Activated gamma-delta T cell treated with anti-CD3 and anti-CD28 coated beads, Interleukin-2, amount 50 U/mL, for 16 hours (primary cell): ENCODE results near the gene BANP.
"Not testable (repeated sequence)": the region's sequence is repeated elsewhere in the genome, so short reads cannot be mapped to it uniquely, and the experiment has no call there.

ENCODE experiments used
- DNase-seq: peaks from one replicate; pipeline ENCODE4 v3.0.0-alpha.2; 2020; ENCODE audit warnings: low read depth

The BANP gene

GRCh38 chr16:88049561-88050545 is 98.6 kb downstream of the BANP start:
- DNase-seq = no peak

DNA sequence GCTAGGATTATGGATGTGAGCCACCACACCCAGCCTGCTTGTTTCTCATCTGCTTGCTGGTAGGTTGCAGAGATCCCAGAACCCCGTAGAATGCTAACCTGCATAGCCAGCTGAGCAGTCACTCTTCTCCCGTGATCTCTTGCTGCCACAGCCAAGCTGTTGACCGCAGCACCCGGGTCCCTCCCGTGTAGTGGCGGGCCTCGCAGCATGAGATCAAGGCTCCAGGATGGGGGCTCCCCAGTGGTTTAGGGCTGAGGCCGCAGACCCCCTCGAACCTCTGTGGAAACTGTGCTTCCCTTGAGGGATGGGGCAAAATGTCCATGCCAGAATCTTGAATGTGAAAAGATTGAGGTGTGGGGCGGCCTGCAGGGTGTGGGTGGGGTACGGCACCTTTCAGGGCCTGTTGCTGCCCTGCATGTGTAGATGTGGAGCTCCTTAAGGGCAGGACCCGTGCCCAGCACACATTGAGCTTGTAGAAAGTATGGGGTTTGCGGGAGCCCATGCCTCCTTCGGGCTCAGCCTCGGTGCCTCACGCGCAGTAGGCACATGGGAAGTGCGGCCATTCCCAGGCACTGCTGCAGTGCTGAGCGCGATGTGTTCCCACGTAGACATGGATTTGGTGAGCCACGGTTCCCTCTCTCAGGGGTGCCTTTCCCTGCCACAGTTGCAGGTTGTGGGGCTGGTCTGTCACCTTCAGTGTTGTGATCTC is 99.9 kb downstream of the BANP start:
- DNase-seq = no peak

DNA sequence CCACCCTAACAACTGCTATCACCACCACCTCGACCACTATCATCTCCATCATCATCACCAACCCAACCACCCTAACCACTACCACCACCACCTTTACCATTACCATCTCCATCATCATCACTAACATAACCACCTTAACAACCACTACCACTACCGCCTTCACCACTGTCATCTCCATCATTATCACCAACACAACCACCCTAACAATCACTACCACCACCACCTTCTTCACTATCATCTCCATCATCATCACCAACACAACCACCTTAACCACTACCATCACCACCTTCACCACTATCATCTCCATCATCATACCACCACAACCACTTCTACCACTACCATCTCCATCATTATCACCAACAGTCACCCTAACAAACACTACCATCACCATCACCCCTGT is 101.4 kb downstream of the BANP start:
- DNase-seq = no peak

DNA sequence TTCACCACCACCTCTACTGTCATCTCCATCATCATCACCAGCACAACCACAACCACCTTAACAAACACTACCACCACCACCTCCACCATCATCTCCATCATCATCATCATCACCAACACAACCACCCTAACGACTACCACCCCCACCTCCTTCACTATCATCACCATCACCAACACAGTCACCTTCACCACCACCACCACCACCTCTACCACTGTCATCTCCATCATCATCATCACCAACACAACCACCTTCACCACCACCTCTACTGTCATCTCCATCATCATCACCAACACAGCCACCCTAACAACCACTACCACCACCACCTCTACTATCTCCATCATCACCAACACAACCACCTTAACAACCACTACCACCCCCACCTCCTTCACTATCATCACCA is 102.2 kb downstream of the BANP start:
- DNase-seq = not testable (repeated sequence)

DNA sequence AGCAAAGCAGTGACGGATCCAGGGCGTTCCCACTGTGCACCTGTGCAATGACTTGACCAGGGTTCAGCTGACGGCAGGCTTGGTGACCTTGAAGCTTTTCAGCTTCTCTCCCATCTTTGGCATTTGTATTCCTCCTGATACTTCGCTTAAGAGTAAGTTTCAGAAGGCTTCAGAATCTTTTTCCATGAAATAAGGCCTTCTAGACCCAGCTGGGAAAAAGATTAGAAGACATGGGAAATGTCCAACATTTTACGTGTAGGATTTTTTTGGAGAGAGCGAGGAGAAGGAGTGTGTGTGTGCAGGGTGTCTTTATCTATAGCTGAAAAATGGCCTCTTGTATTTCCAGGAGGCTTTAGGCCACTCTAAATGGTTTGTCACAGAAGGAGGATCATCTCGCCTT is 104.1 kb downstream of the BANP start:
- DNase-seq = no peak

- DNase-seq = no peak
Observed at GRCh38 chr16:88056212-88056611, 105.0 kb downstream of the BANP start.

DNA sequence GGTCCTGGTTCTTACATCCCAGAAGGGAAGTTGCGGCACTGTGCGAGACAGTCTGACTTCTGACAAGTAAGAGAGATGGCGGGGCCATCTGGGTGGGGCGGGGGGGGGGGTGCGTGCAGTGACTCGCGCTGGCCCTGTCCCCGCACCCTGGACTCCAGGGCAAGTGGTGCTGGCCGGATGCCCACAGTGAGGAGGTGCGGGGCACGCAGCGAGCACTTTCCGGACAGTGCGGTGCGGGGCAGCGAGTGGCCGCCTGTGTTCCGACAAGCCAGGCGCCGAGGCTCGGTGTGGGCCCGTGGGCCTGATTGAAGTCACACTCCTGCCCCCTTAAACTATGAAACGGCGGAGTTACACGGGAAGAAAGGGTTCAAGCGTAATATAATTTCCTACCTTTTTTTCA is 106.4 kb downstream of the BANP start:
- DNase-seq = no peak

- DNase-seq = no peak
Observed at GRCh38 chr16:88058136-88058535, 106.9 kb downstream of the BANP start.

GRCh38 chr16:88058817-88059216 is 107.6 kb downstream of the BANP start:
- no peak for DNase-seq

GRCh38 chr16:88059701-88060386 is 108.6 kb downstream of the BANP start:
- DNase-seq = no peak

DNA sequence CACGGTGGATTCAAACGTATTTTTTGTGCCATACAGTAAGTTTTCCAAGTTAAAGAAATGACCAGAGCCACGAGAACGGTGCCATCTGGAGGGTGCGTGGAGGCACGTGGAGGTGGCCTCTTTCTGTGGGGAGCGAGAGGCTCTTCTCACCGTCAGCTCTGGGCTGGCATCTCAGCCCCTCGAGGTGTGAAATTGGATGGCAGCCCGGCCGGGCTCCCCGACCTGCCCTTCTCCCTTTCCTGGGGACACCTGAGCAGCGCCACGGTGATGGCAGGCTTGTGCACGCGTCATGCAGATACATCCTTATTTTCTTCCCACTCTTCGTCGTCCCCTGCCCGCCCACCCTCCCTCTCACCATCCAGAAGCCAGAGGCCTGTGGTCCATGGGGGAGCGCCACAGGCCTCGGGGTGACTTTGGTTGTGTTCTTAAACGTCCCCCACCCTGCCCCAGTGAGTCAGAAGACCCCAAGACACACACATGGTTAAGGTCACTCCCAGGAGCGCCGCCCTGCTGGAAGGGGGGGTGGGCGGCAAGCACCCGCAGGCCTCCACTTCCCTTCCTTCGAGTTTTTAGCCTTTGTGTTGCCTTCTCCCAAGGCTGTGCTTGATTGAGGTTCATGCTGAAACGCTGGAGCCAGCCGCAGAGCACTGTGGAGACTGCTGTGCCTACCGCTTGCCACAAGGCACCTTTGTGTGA is 109.4 kb downstream of the BANP start:
- DNase-seq = no peak

- DNase-seq = no peak
Observed at GRCh38 chr16:88061346-88062110, 110.3 kb downstream of the BANP start.

DNA sequence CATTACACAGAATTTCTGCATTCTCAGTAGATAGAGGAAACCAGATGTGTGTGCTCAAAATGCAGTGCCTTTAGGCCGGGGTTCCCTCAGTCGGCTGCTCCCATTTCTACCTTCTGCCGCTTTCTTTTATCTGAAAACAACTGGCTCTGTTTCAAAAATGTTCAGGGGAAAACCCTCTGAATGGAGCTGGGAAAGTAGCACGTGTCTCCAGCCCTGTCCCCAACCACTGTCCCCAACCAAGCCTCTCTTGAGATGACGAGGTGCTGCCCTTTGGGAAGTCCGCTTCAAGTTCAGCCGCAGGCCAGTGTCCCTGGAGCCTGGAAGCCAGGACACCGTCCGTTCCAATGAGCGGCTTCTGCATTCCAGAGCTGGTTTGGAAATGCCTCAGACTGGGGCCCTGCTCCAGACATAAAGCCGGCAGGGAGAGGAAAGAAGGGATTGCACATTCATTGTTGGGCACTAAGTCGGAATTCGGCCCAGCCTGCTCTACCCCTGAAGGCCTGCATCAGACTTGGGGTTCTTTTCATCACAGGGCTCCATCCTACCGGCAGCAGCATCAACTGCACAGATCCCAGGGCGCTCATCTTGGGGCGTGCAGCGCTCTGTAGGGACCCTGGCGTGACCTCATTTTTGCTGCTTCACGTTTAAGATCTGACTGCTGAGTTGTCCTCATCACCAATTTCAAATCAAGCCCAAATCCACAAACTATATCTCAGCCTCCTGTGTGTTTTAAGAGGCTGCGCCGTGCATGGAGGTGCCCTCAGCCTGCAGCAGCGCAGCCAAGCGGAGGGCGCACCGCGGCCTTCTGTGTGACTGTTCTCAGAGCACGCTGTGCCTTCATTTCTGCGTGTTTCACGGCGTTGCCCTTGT is 111.3 kb downstream of the BANP start:
- DNase-seq = no peak

DNA sequence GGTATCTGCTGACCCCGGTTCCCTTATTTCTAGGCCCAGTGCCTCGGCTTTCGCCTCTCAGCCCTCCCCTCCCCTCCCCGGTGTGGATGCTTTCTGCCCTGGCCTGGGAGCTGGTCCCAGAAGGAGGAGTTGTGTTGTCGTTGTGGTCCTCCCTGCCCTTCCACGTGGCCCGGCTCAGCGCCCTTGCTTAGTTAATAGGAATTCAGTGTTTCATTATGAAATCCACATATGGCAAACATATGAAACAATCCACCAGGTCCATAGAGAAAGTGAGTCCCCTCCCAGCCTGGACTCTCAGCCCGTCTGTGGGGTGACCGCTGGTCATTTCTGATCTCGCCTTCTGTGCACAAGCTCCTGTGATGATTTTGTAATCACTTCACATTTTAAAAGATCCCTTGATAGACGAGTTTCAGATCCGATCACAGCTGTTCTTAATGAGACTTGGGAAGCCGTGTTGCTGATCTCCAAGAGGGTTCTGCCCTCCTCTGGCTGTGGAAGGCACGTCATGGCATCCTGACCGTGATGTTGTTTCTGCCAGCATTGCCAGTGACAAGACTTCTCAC is 112.1 kb downstream of the BANP start:
- no peak for DNase-seq

GRCh38 chr16:88064011-88064888 is 113.0 kb downstream of the BANP start:
- no peak for DNase-seq

- no peak for DNase-seq
Observed at GRCh38 chr16:88064889-88065746, 113.9 kb downstream of the BANP start.

- DNase-seq = no peak
Observed at GRCh38 chr16:88065747-88066142, 114.5 kb downstream of the BANP start.

- no peak for DNase-seq
Observed at GRCh38 chr16:88066234-88066633, 115.0 kb downstream of the BANP start.
